ENCODE measurements around the gene RASGEF1B. TPM values are rescaled to one million over a fixed set of nuclear protein-coding genes. Genes with fewer than 3 reads are reported as not detected.

The RASGEF1B gene
- total RNA-seq, 2 donors from 2014 or later: 4.3 to 8.6 TPM

DNA sequence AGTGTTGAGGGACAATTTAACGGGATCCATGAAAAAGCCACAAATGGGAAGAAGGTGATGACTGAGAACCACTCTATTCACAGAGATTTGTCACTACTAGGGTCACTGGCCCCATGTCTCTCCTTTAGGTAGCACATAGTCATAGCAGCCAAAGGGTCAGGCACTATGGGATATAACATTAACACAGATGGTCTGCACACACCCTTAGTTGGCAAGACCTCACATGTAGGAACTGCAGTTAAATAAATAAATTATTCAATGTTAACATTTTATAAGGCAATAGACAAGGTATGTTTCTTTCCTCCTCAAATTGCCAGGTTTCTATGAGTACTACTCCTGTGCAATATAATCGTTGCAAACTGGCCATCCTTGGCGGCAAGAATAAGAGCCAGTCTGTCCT lies 10.9 kb downstream of the RASGEF1B start:
- no peaks in the 10 kb centered on the region for H3K27me3 ChIP-seq
- H3K4me1 ChIP-seq: no peaks in the 10 kb centered on the region
- WGBS, 2 donors: 93% methylated on average over 3 of the region's 3 CpGs
- ATAC-seq (no peak), DNase-seq (no peak)
- H3K9me3 ChIP-seq: no peaks in the 10 kb centered on the region
- TF ChIP-seq, protein P1, sequence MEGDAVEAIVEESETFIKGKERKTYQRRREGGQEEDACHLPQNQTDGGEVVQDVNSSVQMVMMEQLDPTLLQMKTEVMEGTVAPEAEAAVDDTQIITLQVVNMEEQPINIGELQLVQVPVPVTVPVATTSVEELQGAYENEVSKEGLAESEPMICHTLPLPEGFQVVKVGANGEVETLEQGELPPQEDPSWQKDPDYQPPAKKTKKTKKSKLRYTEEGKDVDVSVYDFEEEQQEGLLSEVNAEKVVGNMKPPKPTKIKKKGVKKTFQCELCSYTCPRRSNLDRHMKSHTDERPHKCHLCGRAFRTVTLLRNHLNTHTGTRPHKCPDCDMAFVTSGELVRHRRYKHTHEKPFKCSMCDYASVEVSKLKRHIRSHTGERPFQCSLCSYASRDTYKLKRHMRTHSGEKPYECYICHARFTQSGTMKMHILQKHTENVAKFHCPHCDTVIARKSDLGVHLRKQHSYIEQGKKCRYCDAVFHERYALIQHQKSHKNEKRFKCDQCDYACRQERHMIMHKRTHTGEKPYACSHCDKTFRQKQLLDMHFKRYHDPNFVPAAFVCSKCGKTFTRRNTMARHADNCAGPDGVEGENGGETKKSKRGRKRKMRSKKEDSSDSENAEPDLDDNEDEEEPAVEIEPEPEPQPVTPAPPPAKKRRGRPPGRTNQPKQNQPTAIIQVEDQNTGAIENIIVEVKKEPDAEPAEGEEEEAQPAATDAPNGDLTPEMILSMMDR (IDR thresholded peaks at IDR 0.05): no peak
- no peak for TF ChIP-seq POLR2A (IDR thresholded peaks at IDR 0.05)
- H3K27ac ChIP-seq: no peak overlapping the region
- no peak overlapping the region for H3K4me3 ChIP-seq
- no peaks in the 10 kb centered on the region for H3K36me3 ChIP-seq (replicated peaks in 1 of 2; ENCODE audit: insufficient read depth in 1 of 2, low read depth in 2 of 2)
- intact Hi-C loops (cut with DNase I): no loop called here

DNA sequence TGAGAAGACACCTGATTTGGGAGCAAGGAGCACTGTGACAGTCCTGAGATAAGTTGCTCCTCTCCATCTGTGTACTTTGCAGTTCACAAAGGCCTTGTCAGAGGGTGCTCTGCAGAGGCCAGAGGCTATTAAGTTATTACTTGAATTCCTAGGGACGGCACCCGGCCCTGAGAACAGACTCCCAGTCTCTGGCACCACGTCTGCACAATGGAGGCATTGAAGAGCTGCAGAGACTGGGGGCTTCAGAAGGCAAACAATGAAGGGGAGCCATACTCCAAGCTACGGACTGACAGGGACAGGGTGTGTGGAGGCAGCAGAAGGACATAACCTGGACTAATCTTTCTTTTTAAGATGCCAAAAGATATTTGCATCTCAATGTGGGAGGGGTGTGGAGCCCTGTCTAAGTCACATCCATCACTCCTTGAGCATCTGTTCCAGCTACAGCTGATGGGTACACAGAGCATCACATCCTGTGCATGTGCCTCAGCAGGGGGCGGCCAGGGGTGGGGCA lies 11.5 kb downstream of the RASGEF1B start:
- Histone ChIP-seq H3K27me3 (no peaks in the 10 kb centered on the region), H3K4me1 (no peaks in the 10 kb centered on the region), H3K4me3 (no peak overlapping the region), H3K27ac (no peak overlapping the region), H3K9me3 (no peaks in the 10 kb centered on the region), H3K36me3 (replicated peaks in 1 of 2; ENCODE audit: insufficient read depth in 1 of 2, low read depth in 2 of 2) (no peaks in the 10 kb centered on the region)
- ATAC-seq: no peak
- DNase-seq: peak in 1 of 4 donors; percentile 7
- WGBS, 2 donors: 73 to 79% methylated on average over 5 of the region's 5 CpGs
- no peak for TF ChIP-seq POLR2A (IDR thresholded peaks at IDR 0.05)
- TF ChIP-seq, protein P1 (IDR thresholded peaks at IDR 0.05): no peak
- intact Hi-C loops (cut with DNase I): no loop called here

DNA sequence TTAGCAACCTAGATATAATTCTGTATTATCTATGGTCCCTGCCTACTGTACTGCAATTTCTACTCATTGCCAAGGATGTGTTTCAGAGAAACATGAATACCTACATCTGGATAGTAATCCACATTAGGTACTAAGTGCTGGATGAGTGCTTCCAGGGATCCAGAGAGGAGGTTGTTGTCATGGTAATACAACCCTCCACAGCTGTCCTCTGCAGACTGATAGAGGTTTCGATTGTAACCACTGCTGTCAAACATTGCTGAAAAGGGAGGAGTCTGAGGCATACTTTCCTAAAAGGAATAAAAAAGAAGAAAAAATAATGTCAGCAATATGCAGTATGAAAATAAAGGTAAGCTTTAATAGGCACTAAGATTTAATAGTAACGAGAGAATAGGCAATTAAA lies 12.5 kb downstream of the RASGEF1B start:
- WGBS, 2 donors: 79 to 84% methylated on average over 2 of the region's 2 CpGs
- DNase-seq (no peak), ATAC-seq (no peak)
- no peak overlapping the region for H3K27ac ChIP-seq
- H3K4me1 ChIP-seq: no peaks in the 10 kb centered on the region
- no peaks in the 10 kb centered on the region for H3K36me3 ChIP-seq (replicated peaks in 1 of 2; ENCODE audit: insufficient read depth in 1 of 2, low read depth in 2 of 2)
- no peaks in the 10 kb centered on the region for H3K27me3 ChIP-seq
- no peaks in the 10 kb centered on the region for H3K9me3 ChIP-seq
- intact Hi-C loops (cut with DNase I): no loop called here
- TF ChIP-seq POLR2A (IDR thresholded peaks at IDR 0.05): no peak
- no peak overlapping the region for H3K4me3 ChIP-seq

GRCh38 chr4:81457921-81458520 lies 13.7 kb downstream of the RASGEF1B start:
- 91 to 92% methylated on average over 2 of the region's 2 CpGs for WGBS, 2 donors
- H3K36me3 ChIP-seq (replicated peaks in 1 of 2; ENCODE audit: insufficient read depth in 1 of 2, low read depth in 2 of 2): peaks cover 0 to 2% of the 10 kb centered on the region in 2 donors
- DNase-seq: no peak

DNA sequence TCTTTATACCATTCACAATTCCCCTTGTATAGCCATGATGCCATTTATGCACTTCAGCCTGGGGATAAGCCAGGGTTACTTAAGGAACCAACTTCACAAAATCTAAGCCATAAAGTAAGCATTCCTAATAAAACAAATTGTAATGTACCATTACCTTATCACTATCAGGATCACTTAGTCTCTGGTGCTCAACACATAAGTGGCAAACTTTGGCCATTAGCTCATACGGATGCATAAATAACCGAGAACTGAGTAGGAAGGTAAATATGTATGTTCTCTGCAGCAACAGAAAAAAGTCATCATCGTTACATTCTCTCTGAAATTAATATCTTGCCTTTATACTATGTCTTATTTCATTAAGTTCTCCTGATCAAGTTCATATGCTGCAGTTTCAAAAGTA lies 14.4 kb downstream of the RASGEF1B start:
- TF ChIP-seq, protein P1 (IDR thresholded peaks at IDR 0.05): no peak
- no peak for TF ChIP-seq POLR2A (IDR thresholded peaks at IDR 0.05)
- DNase-seq: no peak
- H3K4me1 ChIP-seq: no peaks in the 10 kb centered on the region
- H3K36me3 ChIP-seq (replicated peaks in 1 of 2; ENCODE audit: insufficient read depth in 1 of 2, low read depth in 2 of 2): peaks cover 0 to 2% of the 10 kb centered on the region in 2 donors
- intact Hi-C loops (cut with DNase I): no loop called here
- H3K9me3 ChIP-seq: no peaks in the 10 kb centered on the region
- 91 to 92% methylated on average over 3 of the region's 3 CpGs for WGBS, 2 donors
- no peak overlapping the region for H3K4me3 ChIP-seq
- ATAC-seq: no peak
- no peaks in the 10 kb centered on the region for H3K27me3 ChIP-seq
- H3K27ac ChIP-seq: no peak overlapping the region

More at GRCh38 chr4:81457921-81458520, 13.7 kb downstream of the RASGEF1B start:
- no peak for TF ChIP-seq POLR2A (IDR thresholded peaks at IDR 0.05)
- TF ChIP-seq, protein P1 (IDR thresholded peaks at IDR 0.05): no peak
- Histone ChIP-seq H3K4me1 (no peaks in the 10 kb centered on the region), H3K27me3 (no peaks in the 10 kb centered on the region), H3K4me3 (no peak overlapping the region), H3K27ac (no peak overlapping the region), H3K9me3 (no peaks in the 10 kb centered on the region)
- no peak for ATAC-seq
- intact Hi-C loops (cut with DNase I): no loop called here

All from body of pancreas (tissue), 4 donors.